HEK293 (cell line): Measurements from ENCODE around the gene DNAH7.

Source experiments
- CTCF ChIA-PET: fragments of 350-600 bp; formaldehyde crosslinking; extraction: SDS; loops from one replicate; lab custom pipeline; 2021; ENCODE audit warnings: antibody characterized with exemption; lab: Yijun Ruan, JAX
- POLR2A ChIA-PET: fragments of 300-600 bp; formaldehyde crosslinking; extraction: SDS; loops from one replicate; lab custom pipeline; 2020; ENCODE audit warnings: antibody characterized with exemption, inconsistent platforms; lab: Yijun Ruan, JAX
- H3K27ac ChIP-seq: fragments of 200-500 bp; sonication (Bioruptor generic); 2 replicates; pipeline ENCODE4 v1.5.1; 2014; ENCODE audit warnings: low read depth, low read length, control low read depth, inconsistent platforms; ENCODE audit errors: extremely low read depth
- H3K36me3 ChIP-seq, 2 experiments: fragments of 200-500 bp in 1 of 2; sonication (Bioruptor generic) in 1 of 2; 1 replicate in 1 of 2; 2 replicates in 1 of 2; pipeline ENCODE4 v1.5.1; 2014 to 2017; ENCODE audit warnings: inconsistent platforms in 2 of 2, low read length in 2 of 2; ENCODE audit not compliant: control insufficient read depth in 2 of 2, insufficient read depth in 1 of 2
- H3K4me1 ChIP-seq: fragments of 200-500 bp; sonication (Bioruptor generic); 2 replicates; pipeline ENCODE4 v1.5.1; 2014; ENCODE audit warnings: mild to moderate bottlenecking, low read length, inconsistent platforms; ENCODE audit not compliant: control insufficient read depth, insufficient read depth
- H3K4me3 ChIP-seq: 2 replicates; pipeline ENCODE4 v1.5.1; 2011; ENCODE audit warnings: low read depth, mild to moderate bottlenecking, control low read depth, low read length, moderate library complexity
- H3K9me3 ChIP-seq: fragments of 200-500 bp; sonication (Bioruptor generic); 2 replicates; pipeline ENCODE4 v1.5.1; 2014; ENCODE audit warnings: low read depth, low read length, inconsistent platforms; ENCODE audit not compliant: control insufficient read depth, insufficient read depth
- BCL6B ChIP-seq: fragments of 450-650 bp; formaldehyde crosslinking; IDR thresholded peaks from 2 replicates; pipeline ENCODE4 v1.5.1; 2017; ENCODE audit warnings: missing biosample characterization, missing genetic modification characterization
- CTCF ChIP-seq: fragments of 450-650 bp; formaldehyde crosslinking; IDR thresholded peaks from 2 replicates; pipeline ENCODE4 v1.5.1; 2016; ENCODE audit warnings: missing biosample characterization, missing genetic modification characterization
- ELK4 ChIP-seq: IDR thresholded peaks from 2 replicates; pipeline ENCODE4 v1.6.1; 2011; ENCODE audit warnings: mild to moderate bottlenecking, low read depth, low read length, borderline replicate concordance
- IKZF3 ChIP-seq: fragments of 450-650 bp; IDR thresholded peaks from 2 replicates; pipeline ENCODE4 v1.5.0; 2018; ENCODE audit warnings: missing biosample characterization, mild to moderate bottlenecking, missing genetic modification characterization, moderate library complexity
- KLF17 ChIP-seq: fragments of 450-650 bp; formaldehyde crosslinking; IDR thresholded peaks from 2 replicates; pipeline ENCODE4 v1.5.1; 2016; ENCODE audit warnings: missing biosample characterization, missing genetic modification characterization
- MEIS1 ChIP-seq: sonication (generic); formaldehyde crosslinking; IDR thresholded peaks from 2 replicates; pipeline ENCODE4 v1.8.1; 2022; ENCODE audit warnings: missing genetic modification reagents, mild to moderate bottlenecking, borderline replicate concordance
- MYNN ChIP-seq: fragments of 450-650 bp; formaldehyde crosslinking; IDR thresholded peaks from 2 replicates; pipeline ENCODE4 v1.5.1; 2016; ENCODE audit warnings: missing biosample characterization, missing genetic modification characterization, borderline replicate concordance
- OVOL3 ChIP-seq: fragments of 450-650 bp; formaldehyde crosslinking; IDR thresholded peaks from 2 replicates; pipeline ENCODE4 v1.5.1; 2016; ENCODE audit warnings: missing biosample characterization, missing genetic modification characterization
- TCF7L2 ChIP-seq: IDR thresholded peaks from 2 replicates; pipeline ENCODE4 v1.6.1; 2011; ENCODE audit warnings: low read depth, mild to moderate bottlenecking, inconsistent platforms, low read length, moderate library complexity, borderline replicate concordance
- YY1 ChIP-seq: fragments of 450-650 bp; formaldehyde crosslinking; IDR thresholded peaks from 2 replicates; pipeline ENCODE4 v1.5.1; 2018; ENCODE audit warnings: missing biosample characterization, missing genetic modification characterization
- ZFHX2 ChIP-seq: fragments of 450-650 bp; formaldehyde crosslinking; conservative IDR thresholded peaks from 2 replicates; pipeline ENCODE4 v1.5.1; 2016; ENCODE audit warnings: missing biosample characterization, missing genetic modification characterization
- ZFP3 ChIP-seq: fragments of 450-650 bp; formaldehyde crosslinking; IDR thresholded peaks from 2 replicates; pipeline ENCODE4 v1.5.1; 2016; ENCODE audit warnings: low read depth, missing biosample characterization, missing genetic modification characterization
- ZNF148 ChIP-seq: fragments of 450-650 bp; formaldehyde crosslinking; IDR thresholded peaks from 2 replicates; pipeline ENCODE4 v1.5.0; 2017; ENCODE audit warnings: missing biosample characterization, missing genetic modification characterization, borderline replicate concordance
- ZNF18 ChIP-seq: fragments of 450-650 bp; formaldehyde crosslinking; IDR thresholded peaks from 2 replicates; pipeline ENCODE4 v1.5.1; 2016; ENCODE audit warnings: missing biosample characterization, missing genetic modification characterization
- ZNF335 ChIP-seq: fragments of 450-650 bp; formaldehyde crosslinking; conservative IDR thresholded peaks from 2 replicates; pipeline ENCODE4 v1.5.1; 2016; ENCODE audit warnings: missing biosample characterization, missing genetic modification characterization
- ZNF362 ChIP-seq: fragments of 450-650 bp; formaldehyde crosslinking; IDR thresholded peaks from 2 replicates; pipeline ENCODE4 v1.5.1; 2016; ENCODE audit warnings: missing biosample characterization, missing genetic modification characterization
- ZNF398 ChIP-seq: fragments of 450-650 bp; formaldehyde crosslinking; IDR thresholded peaks from 2 replicates; pipeline ENCODE4 v1.5.1; 2017; ENCODE audit warnings: missing biosample characterization, missing genetic modification characterization
- ZNF521 ChIP-seq: fragments of 450-650 bp; formaldehyde crosslinking; IDR thresholded peaks from 2 replicates; pipeline ENCODE4 v1.5.1; 2017; ENCODE audit warnings: missing biosample characterization, mild to moderate bottlenecking, missing genetic modification characterization
- ZNF558 ChIP-seq: fragments of 450-650 bp; formaldehyde crosslinking; IDR thresholded peaks from 2 replicates; pipeline ENCODE4 v1.5.1; 2016; ENCODE audit warnings: missing biosample characterization, missing genetic modification characterization
- ZNF837 ChIP-seq: fragments of 450-650 bp; formaldehyde crosslinking; IDR thresholded peaks from 2 replicates; pipeline ENCODE4 v1.5.1; 2016; ENCODE audit warnings: missing biosample characterization, missing genetic modification characterization

The DNAH7 gene

GRCh38 chr2:195735347-195735746 is 333.3 kb downstream of the DNAH7 start (continued):
- TF ChIP-seq BCL6B (tag by site-specific recombination): no peak
- TF ChIP-seq ELK4: no peak
- TF ChIP-seq MEIS1 (CRISPR knock-in tag): no peak
- TF ChIP-seq CTCF (tag by site-specific recombination): no peak
- no peak for TF ChIP-seq ZFHX2 (tag by site-specific recombination)
- TF ChIP-seq ZNF837 (tag by site-specific recombination): no peak
- no peak for TF ChIP-seq MYNN (tag by site-specific recombination)
- no peak for TF ChIP-seq OVOL3 (tag by site-specific recombination)

- Histone ChIP-seq H3K27ac (no peak overlapping the region), H3K4me1 (no peaks in the 10 kb centered on the region), H3K9me3 (no peaks in the 10 kb centered on the region), H3K36me3 (peaks cover 0 to 13% of the 10 kb centered on the region in 2 experiments; a peak in 1 of 3 replicates), H3K4me3 (no peak overlapping the region)
- TF ChIP-seq ZNF398 (tag by site-specific recombination) (no peak), KLF17 (tag by site-specific recombination) (no peak), ZNF335 (tag by site-specific recombination) (no peak), ZNF362 (no peak), ZNF558 (tag by site-specific recombination) (no peak), ZNF148 (no peak), YY1 (tag by site-specific recombination) (no peak), TCF7L2 (no peak), MYNN (tag by site-specific recombination) (no peak), ZFP3 (tag by site-specific recombination) (no peak), ZNF521 (tag by site-specific recombination) (no peak), ZNF18 (tag by site-specific recombination) (no peak), IKZF3 (tag by site-specific recombination) (no peak)
- ChIA-PET CTCF (no interaction called here), POLR2A (no interaction called here)
These were observed 333.7 kb downstream of the DNAH7 start for GRCh38 chr2:195734931-195735330.
